ENCODE measurements around the gene MRTFA.

GRCh38 chr22:40491990-40492631 is 144.4 kb downstream of the MRTFA start:
- no peak for TF ChIP-seq POLR2A (IDR thresholded peaks at IDR 0.05)
- TF ChIP-seq, protein P1, sequence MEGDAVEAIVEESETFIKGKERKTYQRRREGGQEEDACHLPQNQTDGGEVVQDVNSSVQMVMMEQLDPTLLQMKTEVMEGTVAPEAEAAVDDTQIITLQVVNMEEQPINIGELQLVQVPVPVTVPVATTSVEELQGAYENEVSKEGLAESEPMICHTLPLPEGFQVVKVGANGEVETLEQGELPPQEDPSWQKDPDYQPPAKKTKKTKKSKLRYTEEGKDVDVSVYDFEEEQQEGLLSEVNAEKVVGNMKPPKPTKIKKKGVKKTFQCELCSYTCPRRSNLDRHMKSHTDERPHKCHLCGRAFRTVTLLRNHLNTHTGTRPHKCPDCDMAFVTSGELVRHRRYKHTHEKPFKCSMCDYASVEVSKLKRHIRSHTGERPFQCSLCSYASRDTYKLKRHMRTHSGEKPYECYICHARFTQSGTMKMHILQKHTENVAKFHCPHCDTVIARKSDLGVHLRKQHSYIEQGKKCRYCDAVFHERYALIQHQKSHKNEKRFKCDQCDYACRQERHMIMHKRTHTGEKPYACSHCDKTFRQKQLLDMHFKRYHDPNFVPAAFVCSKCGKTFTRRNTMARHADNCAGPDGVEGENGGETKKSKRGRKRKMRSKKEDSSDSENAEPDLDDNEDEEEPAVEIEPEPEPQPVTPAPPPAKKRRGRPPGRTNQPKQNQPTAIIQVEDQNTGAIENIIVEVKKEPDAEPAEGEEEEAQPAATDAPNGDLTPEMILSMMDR (IDR thresholded peaks at IDR 0.05) = no peak

Data from uterus (tissue), 2 donors.